CD14-positive monocyte (primary cell): ENCODE results near the gene ZNF362. TPM values are rescaled to one million over a fixed set of nuclear protein-coding genes. Genes with fewer than 3 reads are reported as not detected.

Experiments used
- DNase-seq, 3 donors: peaks; one replicate each; pipeline ENCODE4 v3.0.0-alpha.2; 2011 to 2022
- H2AFZ ChIP-seq: 2 replicates; pipeline ENCODE4 v1.6.0; 2012; ENCODE audit warnings: mild to moderate bottlenecking, low read depth, low read length, inconsistent platforms; ENCODE audit not compliant: insufficient read depth, poor library complexity, severe bottlenecking
- H3K27ac ChIP-seq, 2 donors: 1 replicate in 1 of 2; 2 replicates in 1 of 2; pipeline ENCODE4 v1.5.1; 2012 to 2013; ENCODE audit warnings: low read length in 2 of 2, control low read depth in 1 of 2, inconsistent platforms in 1 of 2, low read depth in 1 of 2, mild to moderate bottlenecking in 1 of 2
- H3K27me3 ChIP-seq, 2 donors: one replicate each; pipeline versions ENCODE4 v1.6.0 to v1.6.1; 2011 to 2013; ENCODE audit warnings: low read length in 2 of 2; ENCODE audit not compliant: control insufficient read depth in 2 of 2, insufficient read depth in 2 of 2
- H3K36me3 ChIP-seq, 2 donors: replicated peaks in 1 of 2; 1 replicate in 1 of 2; 2 replicates in 1 of 2; pipeline versions ENCODE4 v1.5.1 to v1.6.1; 2012 to 2013; ENCODE audit warnings: low read length in 2 of 2, control low read depth in 1 of 2, inconsistent platforms in 1 of 2, mild to moderate bottlenecking in 1 of 2; ENCODE audit not compliant: insufficient read depth in 2 of 2, control insufficient read depth in 1 of 2
- H3K4me1 ChIP-seq, 2 donors: 1 replicate in 1 of 2; 2 replicates in 1 of 2; pipeline versions ENCODE4 v1.5.1 to v1.6.1; 2012 to 2013; ENCODE audit warnings: low read length in 2 of 2, control low read depth in 1 of 2, inconsistent platforms in 1 of 2, mild to moderate bottlenecking in 1 of 2, moderate library complexity in 1 of 2; ENCODE audit not compliant: insufficient read depth in 2 of 2, control insufficient read depth in 1 of 2
- H3K4me2 ChIP-seq: replicated peaks from 2 replicates; pipeline ENCODE3; 2012; ENCODE audit warnings: low read length, moderate library complexity, mild to moderate bottlenecking; ENCODE audit not compliant: poor library complexity, severe bottlenecking; ENCODE audit errors: extremely low read depth
- H3K4me3 ChIP-seq, 3 experiments: fragments of 200-600 bp in 1 of 3; sonication (generic) in 1 of 3; replicated peaks in 1 of 3; 1 replicate in 2 of 3; 2 replicates in 1 of 3; pipeline ENCODE4 v1.5.1; 2011 to 2013; ENCODE audit warnings: low read length in 3 of 3, mild to moderate bottlenecking in 3 of 3, control low read depth in 2 of 3, low read depth in 2 of 3, inconsistent platforms in 1 of 3, moderate library complexity in 1 of 3
- H3K79me2 ChIP-seq: 2 replicates; pipeline ENCODE4 v1.6.0; 2012; ENCODE audit warnings: mild to moderate bottlenecking, control low read depth, inconsistent platforms, low read length, moderate library complexity; ENCODE audit not compliant: insufficient read depth
- H3K9ac ChIP-seq: 2 replicates; pipeline ENCODE4 v1.6.0; 2017; ENCODE audit warnings: low read length, mild to moderate bottlenecking; ENCODE audit not compliant: insufficient read depth, poor library complexity, severe bottlenecking
- H3K9me3 ChIP-seq, 2 donors: replicated peaks in 1 of 2; 1 replicate in 1 of 2; 2 replicates in 1 of 2; pipeline versions ENCODE4 v1.5.1 to v1.6.1; 2012 to 2013; ENCODE audit warnings: low read length in 2 of 2, control low read depth in 1 of 2; ENCODE audit not compliant: control insufficient read depth in 1 of 2, insufficient read depth in 1 of 2
- H4K20me1 ChIP-seq: 2 replicates; pipeline ENCODE4 v1.6.0; 2012; ENCODE audit warnings: mild to moderate bottlenecking, low read length, control low read depth, moderate library complexity; ENCODE audit not compliant: insufficient read depth
- H3K27ac Mint-ChIP-seq, 7 donors: one replicate each; pipeline ENCODE4 v1.8.0; 2020; ENCODE audit warnings: mild to moderate bottlenecking in 7 of 7, mixed read lengths in 7 of 7, moderate library complexity in 6 of 7, inconsistent platforms in 2 of 7
- H3K27me3 Mint-ChIP-seq, 3 donors: one replicate each; pipeline ENCODE4 v1.8.0; 2021 to 2022; ENCODE audit warnings: low read depth in 3 of 3, mild to moderate bottlenecking in 3 of 3, mixed read lengths in 3 of 3, moderate library complexity in 3 of 3, inconsistent platforms in 1 of 3
- H3K36me3 Mint-ChIP-seq, 2 donors: one replicate each; pipeline ENCODE4 v1.8.0; 2020; ENCODE audit warnings: mixed read lengths in 2 of 2, inconsistent platforms in 1 of 2, mild to moderate bottlenecking in 1 of 2
- H3K4me1 Mint-ChIP-seq: one replicate; pipeline ENCODE4 v1.8.0; 2020; ENCODE audit warnings: mild to moderate bottlenecking, mixed read lengths
- H3K4me3 Mint-ChIP-seq, 2 donors: one replicate each; pipeline ENCODE4 v1.8.0; 2020; ENCODE audit warnings: mild to moderate bottlenecking in 2 of 2, mixed read lengths in 2 of 2, moderate library complexity in 1 of 2
- H3K9me3 Mint-ChIP-seq, 7 donors: one replicate each; pipeline ENCODE4 v1.8.0; 2020 to 2022; ENCODE audit warnings: mixed read lengths in 7 of 7, mild to moderate bottlenecking in 6 of 7, moderate library complexity in 6 of 7, inconsistent platforms in 2 of 7
- WGBS: methylation state at CpG from one replicate; pipeline ENCODE4 v1.1.5; 2013; ENCODE audit warnings: missing lambda C conversion rate; ENCODE audit not compliant: insufficient coverage; 5-methylcytosine and 5-hydroxymethylcytosine counted together
- intact Hi-C, 2 donors: fragments of 100-400 bp; cut with micrococcal nuclease; formaldehyde crosslinking; loops; one replicate each; pipeline versions ENCODE4 v1.15.0 to v1.15.1; 2023
- polyA plus RNA-seq, 3 donors: library from polyadenylated mRNA; depleted of rRNA in 1 of 3; unstranded in 2 of 3; stranded (reverse) in 1 of 3; fragments of 300-500 nt in 2 of 3; fragments of >200 nt in 1 of 3; fragmentation: Illumina TruSeq in 2 of 3; gene quantifications; 1 replicate in 2 of 3; 2 replicates in 1 of 3; pipeline ENCODE4 v1.2.3, GENCODE V29; 2012 to 2021
- TF ChIP-seq, protein P1 (sequence below): fragments of 200-600 bp; IDR thresholded peaks from one replicate; pipeline ENCODE4 v1.8.0; 2022; ENCODE audit warnings: antibody characterized with exemption, mild to moderate bottlenecking

The ZNF362 gene
- polyA plus RNA-seq, 3 donors, result 11.4 to 18.9 (median 13.5) TPM

DNA sequence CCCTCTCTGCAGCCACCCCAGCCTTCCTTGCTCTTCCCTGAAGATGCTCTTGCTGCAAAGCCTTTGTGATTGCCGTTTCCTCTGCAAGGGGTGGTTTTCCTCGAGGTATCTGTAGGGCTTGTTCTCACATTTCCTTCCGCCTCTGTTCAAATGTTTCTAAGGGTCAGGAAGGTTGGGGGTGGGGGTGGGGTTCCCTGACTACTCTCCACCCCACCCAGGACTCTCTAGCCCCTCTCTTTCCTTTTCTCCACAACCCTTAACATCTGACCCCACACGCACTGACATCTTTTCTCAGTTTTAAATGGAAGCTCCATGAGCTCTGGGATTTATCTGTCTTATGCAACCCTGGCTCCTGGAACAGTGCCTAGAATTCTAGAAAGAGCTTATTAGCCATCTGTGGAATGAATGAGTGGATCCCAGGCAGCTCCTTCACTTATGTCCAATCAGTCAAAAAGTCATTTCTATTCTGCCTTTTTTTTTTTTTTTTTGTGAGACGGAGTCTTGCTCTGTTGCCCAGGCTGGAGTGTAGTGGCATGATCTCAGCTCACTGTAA, 27.3 kb upstream of the ZNF362 start:
- H3K4me1 ChIP-seq, result no peaks in the 10 kb centered on the region
- Mint-ChIP-seq H3K36me3 (no peaks in the 10 kb centered on the region), H3K4me1 (no peaks in the 10 kb centered on the region), H3K27me3 (peaks cover 7 to 18% (median 10%) of the 10 kb centered on the region in 3 donors), H3K4me3 (no peak overlapping the region), H3K27ac (no peak overlapping the region), H3K9me3 (peaks cover under 1 to 12% (median 8%) of the 10 kb centered on the region in 7 donors)
- H3K4me3 ChIP-seq, result no peak overlapping the region
- H3K36me3 ChIP-seq, result no peaks in the 10 kb centered on the region
- H3K9me3 ChIP-seq, result peaks cover 0 to 8% of the 10 kb centered on the region in 2 donors
- no peak overlapping the region for H3K27ac ChIP-seq
- peaks cover 0 to 3% of the 10 kb centered on the region in 2 donors for H3K27me3 ChIP-seq
- H4K20me1 ChIP-seq, result no peaks in the 10 kb centered on the region
- no peak overlapping the region for H3K4me2 ChIP-seq
- no peaks in the 10 kb centered on the region for H3K79me2 ChIP-seq
- no peak overlapping the region for H3K9ac ChIP-seq
- intact Hi-C loops, result no loop called here
- no peak overlapping the region for H2AFZ ChIP-seq
- DNase-seq, result no peak
- WGBS, result no CpG with 5 or more reads among the region's 5 CpGs
- TF ChIP-seq, protein P1, sequence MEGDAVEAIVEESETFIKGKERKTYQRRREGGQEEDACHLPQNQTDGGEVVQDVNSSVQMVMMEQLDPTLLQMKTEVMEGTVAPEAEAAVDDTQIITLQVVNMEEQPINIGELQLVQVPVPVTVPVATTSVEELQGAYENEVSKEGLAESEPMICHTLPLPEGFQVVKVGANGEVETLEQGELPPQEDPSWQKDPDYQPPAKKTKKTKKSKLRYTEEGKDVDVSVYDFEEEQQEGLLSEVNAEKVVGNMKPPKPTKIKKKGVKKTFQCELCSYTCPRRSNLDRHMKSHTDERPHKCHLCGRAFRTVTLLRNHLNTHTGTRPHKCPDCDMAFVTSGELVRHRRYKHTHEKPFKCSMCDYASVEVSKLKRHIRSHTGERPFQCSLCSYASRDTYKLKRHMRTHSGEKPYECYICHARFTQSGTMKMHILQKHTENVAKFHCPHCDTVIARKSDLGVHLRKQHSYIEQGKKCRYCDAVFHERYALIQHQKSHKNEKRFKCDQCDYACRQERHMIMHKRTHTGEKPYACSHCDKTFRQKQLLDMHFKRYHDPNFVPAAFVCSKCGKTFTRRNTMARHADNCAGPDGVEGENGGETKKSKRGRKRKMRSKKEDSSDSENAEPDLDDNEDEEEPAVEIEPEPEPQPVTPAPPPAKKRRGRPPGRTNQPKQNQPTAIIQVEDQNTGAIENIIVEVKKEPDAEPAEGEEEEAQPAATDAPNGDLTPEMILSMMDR, result no peak

DNA sequence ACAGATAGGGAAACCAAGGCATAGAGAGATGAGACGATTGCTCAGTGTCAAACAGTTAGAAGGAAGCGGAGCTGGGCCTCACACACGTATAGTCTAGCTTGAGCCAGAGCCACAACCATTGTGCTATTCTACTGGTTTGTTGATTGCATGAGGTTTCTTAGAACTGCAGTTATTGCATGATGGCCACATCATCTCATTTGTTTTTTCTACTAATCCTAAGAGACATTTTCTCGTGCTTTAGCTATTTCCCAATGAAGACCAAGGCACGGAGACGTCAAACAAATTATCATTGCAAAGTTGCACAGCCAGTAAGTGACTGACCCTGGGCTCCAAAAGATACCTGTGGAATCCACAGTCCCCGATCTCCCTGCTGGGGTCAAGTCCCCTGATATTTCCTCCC, 25.1 kb upstream of the ZNF362 start:
- no peaks in the 10 kb centered on the region for H3K4me1 ChIP-seq
- H2AFZ ChIP-seq, result no peak overlapping the region
- no peaks in the 10 kb centered on the region for H3K9me3 ChIP-seq
- Mint-ChIP-seq H3K27me3 (peaks cover 5 to 20% (median 9%) of the 10 kb centered on the region in 3 donors), H3K4me3 (no peak overlapping the region), H3K36me3 (no peaks in the 10 kb centered on the region), H3K9me3 (peaks cover 0 to 2% (median 0%) of the 10 kb centered on the region in 7 donors), H3K27ac (no peak overlapping the region), H3K4me1 (no peaks in the 10 kb centered on the region)
- H3K79me2 ChIP-seq, result no peaks in the 10 kb centered on the region
- no peak overlapping the region for H3K9ac ChIP-seq
- H3K27me3 ChIP-seq, result no peaks in the 10 kb centered on the region
- DNase-seq, result no peak
- TF ChIP-seq, protein P1, result no peak
- no peaks in the 10 kb centered on the region for H3K36me3 ChIP-seq
- H3K4me3 ChIP-seq, result no peak overlapping the region
- H3K4me2 ChIP-seq, result no peak overlapping the region
- no peaks in the 10 kb centered on the region for H4K20me1 ChIP-seq
- no peak overlapping the region for H3K27ac ChIP-seq
- intact Hi-C loops, result no loop called here
- WGBS, result 100% methylated on average over 3 of the region's 7 CpGs
